ENCODE data around the gene ADIPOQ.

GRCh38 chr3:186810336-186810996 lies 32.0 kb upstream of the ADIPOQ start:
- no peak for TF ChIP-seq CTCF (IDR thresholded peaks at IDR 0.05)
- TF ChIP-seq POLR2AphosphoS5 (IDR thresholded peaks at IDR 0.05): no peak

All from stomach (tissue), 4 donors.